IMR-90 (cell line): ENCODE data around the gene NAGPA. TPM values are rescaled to one million over a fixed set of nuclear protein-coding genes. Genes with fewer than 3 reads are reported as not detected.
A peak's percentile ranks its signal among the peaks of the same experiment; 100 is the strongest.

ENCODE experiments used
- ATAC-seq: fragments of 200-7000 bp; cut with Tn5 transposase; 2 replicates; pipeline ENCODE4 v1.9.1; 2020; ENCODE audit warnings: low read depth, mild to moderate bottlenecking, moderate library complexity
- BruUV-seq: library from RNA; stranded (reverse); fragments of 400-500 nt; replicated peaks from 2 replicates; lab custom pipeline; 2021; lab: Mats Ljungman, UMichigan
- CTCF ChIA-PET: fragments of 300-600 bp; formaldehyde crosslinking; extraction: SDS; loops from one replicate; lab custom pipeline; 2021; ENCODE audit warnings: antibody characterized with exemption; lab: Yijun Ruan, JAX
- POLR2A ChIA-PET: fragments of 300-600 bp; sonication (Branson Sonifier 250); formaldehyde crosslinking; loops from one replicate; lab custom pipeline; 2022; ENCODE audit warnings: antibody characterized with exemption; ENCODE audit not compliant: unreplicated experiment; lab: Charles Lee
- DNase-seq: peaks from one replicate; pipeline ENCODE4 v3.0.0; 2013
- H2AFZ ChIP-seq: replicated peaks from 2 replicates; pipeline ENCODE3; 2013; ENCODE audit warnings: low read length, mild to moderate bottlenecking; ENCODE audit not compliant: poor library complexity
- H2AK5ac ChIP-seq: 2 replicates; pipeline ENCODE4 v1.6.1; 2013; ENCODE audit warnings: low read depth, low read length, inconsistent platforms
- H2AK9ac ChIP-seq: replicated peaks from 2 replicates; pipeline ENCODE3; 2013; ENCODE audit warnings: mild to moderate bottlenecking, low read depth, low read length, moderate library complexity; ENCODE audit not compliant: poor library complexity
- H2BK120ac ChIP-seq: 2 replicates; pipeline ENCODE4 v1.6.1; 2013; ENCODE audit warnings: low read depth, low read length, inconsistent platforms
- H2BK15ac ChIP-seq: 3 replicates; pipeline ENCODE4 v1.6.1; 2013; ENCODE audit warnings: low read depth, low read length, inconsistent platforms
- H2BK20ac ChIP-seq: 2 replicates; pipeline ENCODE4 v1.6.1; 2013; ENCODE audit warnings: low read depth, mild to moderate bottlenecking, inconsistent platforms, low read length, moderate library complexity
- H2BK5ac ChIP-seq: 2 replicates; pipeline ENCODE4 v1.6.1; 2013; ENCODE audit warnings: mild to moderate bottlenecking, low read depth, low read length, inconsistent platforms; ENCODE audit not compliant: poor library complexity, severe bottlenecking
- H3K14ac ChIP-seq: replicated peaks from 2 replicates; pipeline ENCODE4 v1.6.1; 2013; ENCODE audit warnings: low read depth, low read length, inconsistent platforms
- H3K18ac ChIP-seq: 2 replicates; pipeline ENCODE4 v1.6.1; 2013; ENCODE audit warnings: low read depth, low read length, control low read depth
- H3K23ac ChIP-seq: 2 replicates; pipeline ENCODE4 v1.6.1; 2013; ENCODE audit warnings: low read depth, low read length, inconsistent platforms
- H3K27ac ChIP-seq: 2 replicates; pipeline ENCODE4 v1.5.1; 2013; ENCODE audit warnings: mild to moderate bottlenecking, control low read depth, low read length; ENCODE audit not compliant: insufficient read depth
- H3K27me3 ChIP-seq: 2 replicates; pipeline ENCODE4 v1.6.1; 2013; ENCODE audit warnings: low read length; ENCODE audit not compliant: control insufficient read depth, insufficient read depth
- H3K36me3 ChIP-seq: 2 replicates; pipeline ENCODE4 v1.6.1; 2013; ENCODE audit warnings: low read length, mixed read lengths; ENCODE audit not compliant: control insufficient read depth, insufficient read depth
- H3K4ac ChIP-seq: 2 replicates; pipeline ENCODE4 v1.6.1; 2013; ENCODE audit warnings: low read depth, low read length, inconsistent platforms
- H3K4me1 ChIP-seq: 2 replicates; pipeline ENCODE4 v1.6.1; 2013; ENCODE audit warnings: low read length, mixed read lengths; ENCODE audit not compliant: control insufficient read depth, insufficient read depth
- H3K4me2 ChIP-seq: 2 replicates; pipeline ENCODE4 v1.6.1; 2013; ENCODE audit warnings: low read depth, mild to moderate bottlenecking, control low read depth, low read length, moderate library complexity
- H3K4me3 ChIP-seq: 2 replicates; pipeline ENCODE4 v1.5.1; 2013; ENCODE audit warnings: low read depth, mild to moderate bottlenecking, control low read depth, low read length, moderate library complexity; ENCODE audit not compliant: insufficient read depth
- H3K56ac ChIP-seq: 2 replicates; pipeline ENCODE4 v1.6.1; 2013; ENCODE audit warnings: low read length, inconsistent platforms; ENCODE audit not compliant: insufficient read depth; ENCODE audit errors: extremely low read depth
- H3K79me1 ChIP-seq, 2 experiments: 2 replicates each; pipeline ENCODE4 v1.6.1; 2013; ENCODE audit warnings: low read length in 2 of 2, inconsistent platforms in 1 of 2, low read depth in 1 of 2
- H3K9ac ChIP-seq: 2 replicates; pipeline ENCODE4 v1.6.1; 2013; ENCODE audit warnings: low read depth, low read length, control low read depth
- H3K9me1 ChIP-seq: 2 replicates; pipeline ENCODE4 v1.6.1; 2013; ENCODE audit warnings: low read length, inconsistent platforms; ENCODE audit not compliant: insufficient read depth
- H3K9me3 ChIP-seq: 2 replicates; pipeline ENCODE4 v1.6.1; 2013; ENCODE audit warnings: low read length; ENCODE audit not compliant: control insufficient read depth, insufficient read depth
- H4K20me1 ChIP-seq: 2 replicates; pipeline ENCODE4 v1.6.1; 2013; ENCODE audit warnings: low read length, inconsistent platforms; ENCODE audit not compliant: insufficient read depth
- H4K5ac ChIP-seq: 2 replicates; pipeline ENCODE4 v1.6.1; 2013; ENCODE audit warnings: mild to moderate bottlenecking, low read depth, low read length, control low read depth
- H4K8ac ChIP-seq, 2 experiments: 2 replicates each; pipeline ENCODE4 v1.6.1; 2013; ENCODE audit warnings: low read depth in 2 of 2, low read length in 2 of 2, control low read depth in 1 of 2, inconsistent platforms in 1 of 2
- H4K91ac ChIP-seq: 2 replicates; pipeline ENCODE4 v1.6.1; 2013; ENCODE audit warnings: low read depth, low read length, inconsistent platforms; ENCODE audit not compliant: insufficient read depth
- BHLHE40 ChIP-seq: fragments of 150-350 bp; IDR thresholded peaks from 2 replicates; pipeline ENCODE4 v1.6.1; 2016; ENCODE audit warnings: mild to moderate bottlenecking, low read depth, low read length
- CTCF ChIP-seq: conservative IDR thresholded peaks from 2 replicates; pipeline ENCODE4 v1.5.1; 2012; ENCODE audit warnings: mild to moderate bottlenecking, low read depth, low read length, improper control_type of control experiment
- FOS ChIP-seq: fragments of 150-350 bp; IDR thresholded peaks from 2 replicates; pipeline ENCODE4 v1.6.1; 2016; ENCODE audit warnings: low read depth, low read length
- WGBS, 2 experiments: methylation state at CpG; one replicate each; pipeline versions ENCODE4 v1.1.5 to v1.1.7; 2013; ENCODE audit warnings: missing lambda C conversion rate in 2 of 2; ENCODE audit not compliant: insufficient read length in 1 of 2; ENCODE audit errors: extremely low coverage in 2 of 2; 5-methylcytosine and 5-hydroxymethylcytosine counted together
- dilution Hi-C: fragments of 300-500 bp; cut with HindIII; formaldehyde crosslinking; loops from one replicate; pipeline ENCODE4 v1.14.3; 2018; ENCODE audit warnings: low sequenced_read_pairs; ENCODE audit not compliant: unreplicated experiment
- in situ Hi-C: fragments of 300-500 bp; cut with MboI; formaldehyde crosslinking; loops from 3 replicates; pipeline ENCODE4 v1.14.3; 2019; ENCODE audit warnings: low sequenced_read_pairs, inconsistent platforms, mixed read lengths
- intact Hi-C: fragments of 100-400 bp; cut with micrococcal nuclease; formaldehyde crosslinking; loops from 2 replicates; pipeline ENCODE4 v1.10.0; 2022
- polyA plus RNA-seq, 3 experiments: library from polyadenylated mRNA; depleted of rRNA; stranded (reverse); fragments of >200 nt; gene quantifications; 2 replicates each; pipeline ENCODE4 v1.2.3, GENCODE V29; 2012; ENCODE audit warnings: low replicate concordance in 1 of 3
- total RNA-seq: library from RNA; depleted of rRNA; stranded (reverse); fragments of >200 nt; gene quantifications from 2 replicates; pipeline ENCODE4 v1.2.3, GENCODE V29; 2012

The NAGPA gene
- total and polyA plus RNA-seq, 2 of the 4 experiments (the other 2 are of a cell fraction), result 6.5 to 12.2 TPM

- H3K9me3 ChIP-seq, result no peaks in the 10 kb centered on the region
- peaks cover 7% of the 10 kb centered on the region; the same call in 1 of the 2 replicates for H3K27me3 ChIP-seq
- H2AFZ ChIP-seq, result no peak overlapping the region
- peak; percentile 74 for ATAC-seq
- no CpG with 5 or more reads among the region's 7 CpGs for WGBS, 2 experiments
- no peak overlapping the region for H3K18ac ChIP-seq
- no peak overlapping the region for H4K91ac ChIP-seq
- no peak overlapping the region for H3K56ac ChIP-seq
- H3K4ac ChIP-seq, result no peak overlapping the region
- no peak overlapping the region for H2AK9ac ChIP-seq
- no peaks in the 10 kb centered on the region for H3K4me1 ChIP-seq
- BruUV-seq, result no TSS peak
- in situ Hi-C loops, result no loop called here
- POLR2A ChIA-PET, result no interaction called here
- peak; percentile 23; the same call in 1 of the 2 replicates for TF ChIP-seq CTCF
- no peak for TF ChIP-seq BHLHE40
- no peak for TF ChIP-seq FOS
- CTCF ChIA-PET, result no interaction called here
- H2BK20ac ChIP-seq, result no peak overlapping the region
- H3K23ac ChIP-seq, result no peak overlapping the region
- H4K8ac ChIP-seq, result no peak overlapping the region
- no peak overlapping the region for H3K27ac ChIP-seq
- dilution Hi-C loops, result no loop called here
- H4K5ac ChIP-seq, result no peak overlapping the region
- no peaks in the 10 kb centered on the region for H3K79me1 ChIP-seq
- H2BK15ac ChIP-seq, result no peak overlapping the region
- no peaks in the 10 kb centered on the region for H4K20me1 ChIP-seq
- no peak overlapping the region for H2BK120ac ChIP-seq
- H2BK5ac ChIP-seq, result no peak overlapping the region
- no peak overlapping the region for H3K4me2 ChIP-seq
- no peak overlapping the region for H3K14ac ChIP-seq
- H3K36me3 ChIP-seq, result no peaks in the 10 kb centered on the region
- H2AK5ac ChIP-seq, result no peak overlapping the region
- intact Hi-C loops, result no loop called here
- H3K4me3 ChIP-seq, result no peak overlapping the region
- DNase-seq, result no peak
- H3K9ac ChIP-seq, result no peak overlapping the region
- no peaks in the 10 kb centered on the region for H3K9me1 ChIP-seq
These were observed 24.7 kb upstream of the NAGPA start for GRCh38 chr16:5058476-5058875.
